ENCODE data around the gene IL6R.

The IL6R gene

GRCh38 chr1:154512760-154513159 is 107.6 kb downstream of the IL6R start:
- no peak for DNase-seq (ENCODE audit: low read depth, low spot score)

DNA sequence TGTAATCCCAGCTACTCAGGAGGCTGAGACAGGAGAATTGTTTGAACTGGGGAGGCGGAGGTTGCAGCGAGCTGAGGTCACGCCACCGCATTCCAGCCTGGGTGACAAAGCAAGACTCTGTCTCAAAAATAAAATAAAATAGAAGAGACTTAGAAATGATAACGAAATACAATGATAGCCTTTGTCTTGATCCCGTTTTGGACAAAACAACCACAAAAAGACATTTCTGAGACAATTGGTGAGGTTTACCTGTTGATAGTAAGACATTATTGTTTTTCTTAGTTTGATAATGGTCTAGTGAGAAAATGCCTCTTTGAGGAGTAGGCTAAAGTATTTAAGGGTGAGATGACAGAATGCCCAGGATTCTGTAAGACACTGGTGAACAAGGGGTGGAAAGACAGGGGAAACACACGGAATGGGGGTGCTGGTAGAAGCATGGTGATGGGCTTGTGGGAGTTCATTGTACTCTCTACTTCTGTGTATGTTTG is 109.0 kb downstream of the IL6R start:
- no peak for DNase-seq (ENCODE audit: low read depth, low spot score)

DNA sequence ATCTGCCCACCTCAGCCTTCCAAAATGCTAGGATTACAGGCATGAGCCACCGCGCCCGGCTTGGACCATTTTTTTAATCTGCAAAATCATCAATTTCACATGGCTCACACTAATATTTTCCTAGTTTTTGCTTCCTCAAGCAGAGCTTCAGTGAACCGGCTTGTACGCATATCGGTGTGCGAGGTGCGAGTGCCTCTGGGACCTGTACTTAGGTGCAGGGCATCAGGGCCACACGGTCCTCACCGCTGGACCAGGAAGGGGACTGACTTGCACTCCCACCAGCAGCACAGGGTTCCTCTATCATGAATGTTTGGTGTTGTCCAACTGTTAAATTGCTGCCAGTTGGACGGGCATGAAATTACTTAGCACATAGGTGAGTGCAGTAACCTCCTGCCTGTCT is 112.5 kb downstream of the IL6R start:
- no peak for DNase-seq (ENCODE audit: low read depth, low spot score)

Measured in astrocyte of the hippocampus (primary cell).